Mucosa of stomach (tissue), 1 donor: ENCODE measurements around the gene E2F4.

Experiments used
- H3K27me3 ChIP-seq: one replicate; pipeline ENCODE4 v1.7.0; 2013; ENCODE audit warnings: mild to moderate bottlenecking, low read length; ENCODE audit not compliant: control insufficient read depth, insufficient read depth
- H3K36me3 ChIP-seq: one replicate; pipeline ENCODE4 v1.7.0; 2013; ENCODE audit warnings: low read length; ENCODE audit not compliant: control insufficient read depth, insufficient read depth
- H3K4me1 ChIP-seq: one replicate; pipeline ENCODE4 v1.7.0; 2013; ENCODE audit warnings: mild to moderate bottlenecking, low read length; ENCODE audit not compliant: control insufficient read depth, insufficient read depth
- H3K4me3 ChIP-seq: one replicate; pipeline ENCODE4 v1.7.0; 2013; ENCODE audit warnings: low read length
- H3K9ac ChIP-seq: one replicate; pipeline ENCODE4 v1.7.0; 2013; ENCODE audit warnings: mild to moderate bottlenecking, low read length, moderate library complexity
- H3K9me3 ChIP-seq: one replicate; pipeline ENCODE4 v1.7.0; 2013; ENCODE audit warnings: mild to moderate bottlenecking, low read length, moderate library complexity; ENCODE audit not compliant: control insufficient read depth
- donor health status: Pancreatic carcinoma.

Gene E2F4

DNA sequence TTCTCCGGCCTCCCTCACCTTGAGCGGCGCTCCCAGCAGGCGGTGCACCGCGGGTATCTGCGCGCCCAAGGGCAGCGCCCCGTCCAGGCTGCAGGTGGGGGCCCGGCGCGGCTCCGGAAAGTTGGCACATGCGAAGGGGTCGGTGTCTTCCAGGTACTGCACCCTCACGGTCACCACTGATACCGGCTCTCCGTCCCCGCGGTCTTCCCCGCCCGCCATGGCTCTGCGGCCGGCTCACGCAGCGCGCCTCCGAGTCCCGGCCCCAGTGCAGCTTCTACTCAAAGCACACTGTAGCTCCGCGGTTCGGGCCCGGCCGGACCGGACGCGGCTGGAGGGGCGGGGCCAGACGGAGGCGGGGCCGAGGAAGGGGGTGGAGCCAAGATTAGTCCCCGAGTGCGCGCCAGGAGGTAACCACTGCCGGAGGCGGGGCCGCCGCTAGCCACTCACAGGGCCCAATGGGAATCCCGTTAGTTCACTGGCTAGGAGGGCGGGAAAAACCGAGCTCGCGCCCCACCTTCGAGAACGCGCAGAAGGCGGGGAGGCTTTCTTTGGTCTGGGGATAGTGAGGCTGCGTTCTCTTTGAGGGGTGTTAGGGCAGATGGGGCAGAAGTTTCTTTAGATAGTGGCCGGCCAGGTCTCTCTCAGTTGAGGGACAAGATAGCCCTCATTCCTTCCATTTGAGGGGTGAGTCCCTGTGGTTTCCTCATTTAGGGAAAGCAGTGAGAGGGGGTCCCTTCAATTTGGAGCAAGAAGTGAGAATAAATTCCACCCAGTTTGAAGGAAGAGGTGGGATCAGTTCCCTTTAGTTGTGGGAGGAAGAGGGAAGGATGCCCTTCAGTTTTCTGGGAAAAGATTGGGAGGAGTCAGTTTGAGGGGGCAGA lies 55.5 kb downstream of the E2F4 start, which contains the start of gene FHOD1:
TSS of gene FHOD1 (minus strand) at position 290 of the 881 bp plus-strand sequence. CDS start at position 219, 71 bp downstream.
- H3K36me3 ChIP-seq, result no peaks in the 10 kb centered on the region
- H3K4me3 ChIP-seq, result peak within 1 kb of the TSS; percentile 66
- peaks cover 44% of the 10 kb centered on the region for H3K4me1 ChIP-seq

DNA sequence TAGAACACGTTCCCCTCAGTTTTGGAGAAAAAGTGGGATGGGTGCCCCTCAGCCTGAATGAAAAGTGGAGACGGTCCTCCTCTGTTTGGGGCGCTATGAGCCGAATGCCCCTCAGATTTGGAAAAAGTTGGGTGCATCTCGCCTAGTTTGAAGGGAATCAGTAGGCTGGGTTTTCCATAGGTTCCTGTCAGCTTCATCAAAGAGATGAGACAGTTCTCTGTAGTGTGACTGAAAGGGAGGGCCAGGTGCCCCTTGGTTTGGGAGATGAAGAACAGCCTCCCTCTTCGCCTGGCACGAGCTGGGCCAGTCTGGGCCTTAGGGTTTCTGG lies 56.1 kb downstream of the E2F4 start:
- H3K27me3 ChIP-seq, result peaks cover 33% of the 10 kb centered on the region
- peak overlapping the region; percentile 17 for H3K4me3 ChIP-seq
- H3K36me3 ChIP-seq, result no peaks in the 10 kb centered on the region
- no peaks in the 10 kb centered on the region for H3K9me3 ChIP-seq
- H3K9ac ChIP-seq, result no peak overlapping the region
- H3K4me1 ChIP-seq, result peaks cover 43% of the 10 kb centered on the region

More for the DNA sequence above, 55.5 kb downstream of the E2F4 start, which contains the start of gene FHOD1:
- Histone ChIP-seq H3K9me3 (no peaks in the 10 kb centered on the region), H3K27me3 (peaks cover 33% of the 10 kb centered on the region), H3K9ac (peak within 1 kb of the TSS; percentile 71)
